Small intestine (tissue), 7 donors: ENCODE results near the gene CAND1. TPM values are rescaled to one million over a fixed set of nuclear protein-coding genes. Genes with fewer than 3 reads are reported as not detected.

Experiments used
- DNase-seq, 2 donors: peaks; one replicate each; pipeline versions ENCODE4 v3.0.0 to v3.0.0-alpha.2; 2013
- FAIRE-seq: peaks from 2 replicates; lab custom pipeline; 2012; peaks lifted over from hg19 to GRCh38; lab: Jason Lieb, UNC
- H3K27ac ChIP-seq, 3 donors: one replicate each; pipeline ENCODE4 v1.5.1; 2013; ENCODE audit warnings: low read length in 2 of 3, mild to moderate bottlenecking in 2 of 3, control low read depth in 1 of 3, inconsistent platforms in 1 of 3, low read depth in 1 of 3, moderate library complexity in 1 of 3
- H3K27me3 ChIP-seq, 3 donors: one replicate each; pipeline ENCODE4 v1.6.1; 2013; ENCODE audit warnings: low read length in 3 of 3, inconsistent platforms in 1 of 3; ENCODE audit not compliant: control insufficient read depth in 3 of 3, insufficient read depth in 3 of 3
- H3K36me3 ChIP-seq, 3 donors: one replicate each; pipeline ENCODE4 v1.6.1; 2013; ENCODE audit warnings: low read length in 3 of 3, inconsistent platforms in 1 of 3, low read depth in 1 of 3, mild to moderate bottlenecking in 1 of 3, moderate library complexity in 1 of 3; ENCODE audit not compliant: control insufficient read depth in 3 of 3, insufficient read depth in 2 of 3
- H3K4me1 ChIP-seq, 3 donors: one replicate each; pipeline ENCODE4 v1.6.1; 2013; ENCODE audit warnings: low read length in 2 of 3, inconsistent platforms in 1 of 3, low read depth in 1 of 3, mild to moderate bottlenecking in 1 of 3, moderate library complexity in 1 of 3; ENCODE audit not compliant: control insufficient read depth in 3 of 3, insufficient read depth in 2 of 3
- H3K4me3 ChIP-seq, 3 donors: one replicate each; pipeline ENCODE4 v1.5.1; 2013; ENCODE audit warnings: low read length in 3 of 3, control low read depth in 1 of 3, inconsistent platforms in 1 of 3, low read depth in 1 of 3, mild to moderate bottlenecking in 1 of 3, moderate library complexity in 1 of 3
- H3K9me3 ChIP-seq, 2 donors: one replicate each; pipeline ENCODE4 v1.6.1; 2013; ENCODE audit warnings: low read depth in 1 of 2, low read length in 1 of 2; ENCODE audit not compliant: control insufficient read depth in 2 of 2, insufficient read depth in 1 of 2
- WGBS, 3 donors: extraction: QIAGEN DNeasy Blood & Tissue Kit; methylation state at CpG; one replicate each; pipeline ENCODE4 v1.1.7; 2013; 5-methylcytosine and 5-hydroxymethylcytosine counted together
- polyA plus RNA-seq, 4 donors: library from polyadenylated mRNA; stranded (reverse) in 3 of 4; unstranded in 1 of 4; fragments of 200-250 nt in 3 of 4; fragments of 120-200 nt in 1 of 4; gene quantifications; one replicate each; pipeline versions ENCODE4 v1.2.1 to v1.2.3, GENCODE V29; 2013
- donor health status: healthy with polysubstance abuse.
- donor health status: control.
- donor health status: control.
- donor health status: Bipolar disorder and iron deficiency.
- donor health status: healthy.

CAND1 gene
- polyA plus RNA-seq, 4 donors = 16.3 to 126 (median 24.4) TPM

DNA sequence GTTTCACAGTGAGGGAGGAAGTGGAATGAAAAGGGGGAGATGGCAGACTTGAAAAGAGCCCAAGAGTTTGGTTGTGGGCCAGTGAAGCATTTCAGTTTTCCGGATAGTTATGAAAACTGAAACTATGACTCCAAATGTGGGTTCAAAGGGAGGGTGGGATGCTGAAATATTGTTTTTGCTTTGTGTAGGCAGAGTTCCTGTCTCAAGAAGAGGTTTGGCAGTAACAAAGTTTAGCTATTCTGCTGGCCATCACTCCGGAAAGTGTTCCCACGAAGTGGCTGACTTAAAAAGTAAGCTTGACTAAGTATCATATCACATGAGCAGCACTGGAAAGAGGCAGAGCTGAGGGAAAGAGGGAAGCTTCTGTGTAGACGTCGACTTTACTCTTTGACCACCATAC is 85.2 kb downstream of the CAND1 start:
- Histone ChIP-seq H3K36me3 (no peaks in the 10 kb centered on the region), H3K27ac (no peak overlapping the region), H3K4me3 (no peak overlapping the region), H3K9me3 (no peaks in the 10 kb centered on the region), H3K4me1 (peaks cover 0 to 6% (median 5%) of the 10 kb centered on the region in 3 donors), H3K27me3 (no peaks in the 10 kb centered on the region)
- FAIRE-seq = no peak
- DNase-seq = no peak
- 38 to 65% (median 63%) methylated on average over 5 of the region's 5 CpGs for WGBS, 3 donors

DNA sequence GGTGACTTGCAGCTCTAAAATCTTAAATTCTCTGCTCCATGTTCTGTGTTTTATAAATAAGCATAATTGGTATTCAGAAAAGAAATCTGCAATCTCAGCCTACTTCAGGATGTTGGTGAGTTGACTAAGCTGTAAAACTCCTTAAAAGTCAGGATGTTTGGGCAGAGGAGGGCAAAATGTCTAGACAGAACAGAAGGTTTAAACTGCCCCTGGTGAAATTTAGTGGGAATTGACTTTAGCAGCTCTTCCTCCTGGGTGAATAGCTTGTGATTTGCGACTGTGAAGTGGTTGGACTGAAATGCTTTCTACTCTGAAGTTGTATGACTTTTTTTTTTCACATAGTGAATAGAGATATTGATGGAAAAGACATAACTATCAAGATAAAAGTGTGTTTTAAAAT is 85.8 kb downstream of the CAND1 start:
- Histone ChIP-seq H3K9me3 (no peaks in the 10 kb centered on the region), H3K27ac (no peak overlapping the region), H3K4me3 (no peak overlapping the region), H3K4me1 (peaks cover 0 to 6% (median 5%) of the 10 kb centered on the region in 3 donors), H3K36me3 (no peaks in the 10 kb centered on the region), H3K27me3 (no peaks in the 10 kb centered on the region)
- FAIRE-seq (no peak), DNase-seq (no peak)
- 76 to 94% (median 79%) methylated on average over 1 of the region's 1 CpG for WGBS, 3 donors

DNA sequence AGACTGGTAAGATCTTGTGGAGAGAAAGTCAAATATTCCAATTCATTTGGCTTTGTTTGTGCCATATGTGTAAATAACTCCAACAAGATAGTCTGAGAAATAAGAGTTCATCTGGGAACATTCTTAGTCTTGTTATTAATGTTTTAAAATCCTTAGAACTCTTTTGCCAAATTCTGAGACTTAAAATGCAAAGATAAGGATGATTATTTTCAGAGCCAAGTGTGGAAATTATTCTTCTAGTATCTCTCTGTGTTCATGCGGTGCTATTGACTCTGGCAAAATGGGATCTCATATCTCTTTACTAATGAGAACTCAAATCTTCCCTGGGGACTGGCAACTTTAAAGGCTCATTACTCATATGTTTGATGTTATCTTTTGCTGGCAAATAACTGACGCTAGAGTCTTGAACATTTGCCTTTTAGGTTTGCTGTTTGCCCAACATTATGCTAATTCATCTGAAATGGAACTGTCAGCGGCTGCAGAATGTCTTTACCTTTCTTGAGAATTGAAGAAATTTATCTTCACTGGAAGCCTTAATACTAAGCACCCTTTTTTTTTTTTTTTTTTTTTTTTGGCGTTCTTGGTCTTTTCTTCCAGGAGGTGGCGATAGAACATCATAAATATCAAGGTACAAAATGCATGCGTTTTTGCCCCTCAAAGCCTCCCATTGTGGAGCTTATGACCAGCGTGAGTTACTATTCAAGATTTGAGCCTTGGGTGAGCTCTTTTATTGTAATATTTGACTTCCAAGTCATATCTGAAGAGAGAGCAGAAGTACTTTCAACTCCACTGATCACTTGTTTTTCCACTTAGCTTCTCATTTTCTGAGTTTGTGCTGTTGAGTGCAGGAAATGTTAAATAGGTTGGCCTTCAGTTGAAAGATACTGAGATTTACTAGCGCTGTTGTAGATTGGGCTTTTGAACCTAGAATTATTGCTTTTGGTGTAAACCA is 86.5 kb downstream of the CAND1 start:
- WGBS, 3 donors = 4 to 12% (median 8%) methylated on average over 8 of the region's 8 CpGs
- DNase-seq (peak; percentile 67 to 78), FAIRE-seq (no peak)
- Histone ChIP-seq H3K27me3 (no peaks in the 10 kb centered on the region), H3K36me3 (no peaks in the 10 kb centered on the region), H3K27ac (peak overlapping the region in 1 of 3 donors; percentile 33), H3K4me3 (no peak overlapping the region), H3K4me1 (peaks cover 0 to 6% (median 5%) of the 10 kb centered on the region in 3 donors), H3K9me3 (no peaks in the 10 kb centered on the region)

DNA sequence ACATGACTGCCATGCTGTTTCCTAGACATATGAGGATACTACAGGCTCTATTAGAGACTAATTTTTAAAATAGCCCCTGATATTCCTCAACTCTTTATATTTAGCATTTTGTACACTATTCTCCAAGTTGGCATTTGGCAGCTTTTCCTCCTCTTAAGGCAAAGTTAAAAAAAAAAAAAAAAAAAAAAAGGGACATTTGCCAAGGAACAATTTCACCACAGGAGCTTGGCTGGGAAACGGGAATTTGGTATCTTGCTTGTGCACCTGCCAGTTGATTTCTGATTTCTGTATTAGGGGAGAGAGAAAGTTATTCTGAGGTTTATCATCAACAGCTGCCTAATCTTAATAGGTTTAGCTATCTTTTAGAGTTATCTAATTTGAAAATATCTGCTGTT is 87.2 kb downstream of the CAND1 start:
- Histone ChIP-seq H3K9me3 (no peaks in the 10 kb centered on the region), H3K4me3 (no peak overlapping the region), H3K27me3 (no peaks in the 10 kb centered on the region), H3K27ac (peak overlapping the region in 1 of 3 donors; percentile 33), H3K4me1 (peaks cover 0 to 6% (median 5%) of the 10 kb centered on the region in 3 donors), H3K36me3 (no peaks in the 10 kb centered on the region)
- WGBS, 3 donors = 9 to 57% (median 41%) methylated on average over 1 of the region's 1 CpG
- DNase-seq = no peak
- FAIRE-seq = no peak

DNA sequence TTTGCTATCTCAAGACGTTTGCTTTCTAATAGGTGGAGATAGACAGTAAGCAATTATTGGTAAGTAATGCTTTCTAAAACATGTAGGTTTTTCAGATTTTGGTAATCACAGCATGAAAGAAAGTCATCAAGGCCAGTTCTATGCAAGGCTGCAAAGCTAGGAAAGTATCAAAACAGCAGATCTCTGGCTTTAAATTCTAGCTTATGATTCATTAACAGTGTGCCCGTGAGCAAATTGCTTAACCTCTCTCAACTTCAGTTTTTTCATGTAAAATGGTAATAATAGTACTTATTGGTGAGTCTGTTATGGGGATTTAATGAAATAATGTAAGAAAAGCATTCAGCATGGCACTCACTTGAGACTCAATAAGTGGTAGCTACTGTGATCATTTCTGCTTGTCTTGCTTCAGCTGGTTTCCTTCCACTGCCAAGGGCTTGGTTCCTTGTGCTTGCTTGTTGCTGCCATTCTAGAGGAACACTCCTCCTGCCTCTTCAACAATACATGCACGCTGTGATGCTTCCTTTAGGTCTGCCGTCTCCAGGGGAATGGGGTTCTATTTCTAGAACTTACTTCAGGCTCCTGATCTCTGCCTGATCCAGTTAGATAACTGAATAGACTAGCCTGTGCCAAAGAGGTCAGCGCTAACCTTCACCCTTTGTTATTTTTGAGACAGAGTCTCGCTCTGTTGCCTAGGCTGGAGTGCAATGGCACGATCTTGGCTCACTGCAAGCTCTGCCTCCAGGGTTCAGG is 88.4 kb downstream of the CAND1 start:
- Histone ChIP-seq H3K4me1 (peaks cover 0 to 6% (median 5%) of the 10 kb centered on the region in 3 donors), H3K9me3 (no peaks in the 10 kb centered on the region), H3K36me3 (no peaks in the 10 kb centered on the region), H3K4me3 (no peak overlapping the region), H3K27me3 (no peaks in the 10 kb centered on the region), H3K27ac (no peak overlapping the region)
- WGBS, 3 donors = 81 to 87% (median 82%) methylated on average over 7 of the region's 7 CpGs
- FAIRE-seq = no peak
- no peak for DNase-seq

DNA sequence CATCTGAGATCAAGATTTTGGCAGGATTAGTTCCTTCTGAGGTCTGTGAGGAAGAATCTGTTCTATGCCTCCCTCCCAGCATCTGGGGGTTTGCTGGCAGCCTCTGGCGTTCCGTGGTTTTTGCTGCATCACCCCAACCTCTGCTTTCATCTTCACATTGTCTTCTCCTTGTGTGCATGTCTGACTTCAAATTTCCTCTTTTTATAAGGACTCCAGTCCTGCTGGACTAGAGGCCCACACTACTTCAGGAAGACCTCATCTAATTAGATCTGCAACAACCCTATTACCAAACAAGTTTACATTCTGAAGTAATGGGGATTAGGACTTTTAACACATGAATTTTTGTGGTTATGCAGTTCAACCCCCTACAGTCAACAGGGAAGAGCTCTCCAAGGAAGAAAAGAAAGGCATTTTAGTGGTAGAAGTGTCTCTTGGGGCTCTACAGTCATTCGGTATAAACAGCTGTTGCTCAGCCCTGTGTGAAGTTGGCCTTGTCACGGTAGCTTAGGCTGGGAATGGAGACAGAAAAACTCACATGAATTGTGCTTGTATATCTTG is 89.7 kb downstream of the CAND1 start:
- no peak for DNase-seq
- Histone ChIP-seq H3K4me1 (peaks cover 0 to 6% (median 5%) of the 10 kb centered on the region in 3 donors), H3K27ac (no peak overlapping the region), H3K27me3 (no peaks in the 10 kb centered on the region), H3K36me3 (no peaks in the 10 kb centered on the region), H3K4me3 (no peak overlapping the region), H3K9me3 (no peaks in the 10 kb centered on the region)
- 57 to 80% (median 68%) methylated on average over 4 of the region's 4 CpGs for WGBS, 3 donors
- no peak for FAIRE-seq

DNA sequence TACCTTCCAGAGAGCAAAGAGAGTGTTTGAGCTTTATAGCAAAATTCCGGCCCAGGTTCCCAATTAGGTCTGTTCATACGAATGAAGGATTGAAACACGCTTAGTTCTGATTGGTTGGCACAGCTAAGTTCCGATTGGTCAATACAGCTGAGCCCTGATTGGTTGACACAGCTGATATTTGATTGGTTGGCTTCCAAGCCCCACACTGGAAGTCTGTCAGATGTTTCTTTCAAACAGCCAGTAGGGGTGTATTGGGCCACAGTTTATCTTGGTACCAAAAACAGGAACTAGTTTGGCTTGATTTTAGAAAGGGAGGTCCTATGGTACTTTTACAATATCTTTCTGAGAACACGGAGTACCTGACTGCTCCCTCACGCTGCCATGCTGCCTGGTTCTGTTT is 93.4 kb downstream of the CAND1 start:
- Histone ChIP-seq H3K36me3 (no peaks in the 10 kb centered on the region), H3K9me3 (no peaks in the 10 kb centered on the region), H3K4me1 (no peaks in the 10 kb centered on the region), H3K27ac (no peak overlapping the region), H3K27me3 (no peaks in the 10 kb centered on the region), H3K4me3 (no peak overlapping the region)
- no peak for DNase-seq
- FAIRE-seq = no peak
- WGBS, 3 donors = 74 to 80% (median 80%) methylated on average over 6 of the region's 6 CpGs

DNA sequence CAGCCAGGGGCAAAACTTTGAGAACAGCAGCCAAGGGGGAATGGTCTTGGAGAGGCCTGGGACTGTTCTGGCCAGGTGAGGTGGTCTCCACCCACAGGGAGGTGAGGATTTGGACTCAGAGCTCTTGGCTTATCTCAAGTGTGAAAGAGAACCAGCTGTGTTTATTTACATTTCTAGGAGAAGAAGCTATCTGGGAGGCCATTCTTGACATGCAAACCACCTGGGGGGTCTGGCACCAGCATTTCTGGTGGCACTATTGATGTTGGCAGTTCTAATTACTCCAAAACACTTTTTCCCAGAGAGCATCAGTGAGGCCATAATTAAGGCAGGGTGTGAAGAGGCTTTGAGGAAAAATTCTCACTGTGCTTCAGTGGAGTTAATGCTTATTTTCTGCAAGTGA is 95.1 kb downstream of the CAND1 start:
- no peak overlapping the region for H3K27ac ChIP-seq
- H3K27me3 ChIP-seq = no peaks in the 10 kb centered on the region
- no peaks in the 10 kb centered on the region for H3K36me3 ChIP-seq
- FAIRE-seq = no peak
- no peak for DNase-seq
- H3K4me3 ChIP-seq = no peak overlapping the region
- no peaks in the 10 kb centered on the region for H3K9me3 ChIP-seq
- H3K4me1 ChIP-seq = no peaks in the 10 kb centered on the region
